GM13976 (cell line): ENCODE data around the gene DXO.
"Not testable (repeated sequence)": the region's sequence is repeated elsewhere in the genome, so short reads cannot be mapped to it uniquely, and the experiment has no call there.

ENCODE experiments used
- DNase-seq: peaks from one replicate; pipeline ENCODE4 v3.0.0; 2012; ENCODE audit warnings: low spot score
- CTCF ChIP-seq: IDR thresholded peaks from 2 replicates; pipeline ENCODE4 v1.5.1; 2012; ENCODE audit warnings: borderline replicate concordance, mild to moderate bottlenecking; ENCODE audit not compliant: insufficient read depth; ENCODE audit errors: extremely low read depth, missing control alignments, control extremely low read depth
- in situ Hi-C: fragments of 300-500 bp; cut with MboI; formaldehyde crosslinking; loops from one replicate; pipeline ENCODE4 v1.12.0; 2022; ENCODE audit warnings: low sequenced_read_pairs, mixed read lengths, inconsistent platforms; ENCODE audit not compliant: unreplicated experiment

DXO gene

GRCh38 chr6:31935021-31935420 lies 36.9 kb downstream of the DXO start:
- no peak for TF ChIP-seq CTCF
- in situ Hi-C loops = no loop called here
- no peak for DNase-seq

GRCh38 chr6:31933537-31933936 lies 38.4 kb downstream of the DXO start:
- TF ChIP-seq CTCF = no peak
- no peak for DNase-seq
- in situ Hi-C loops = no loop called here

DNA sequence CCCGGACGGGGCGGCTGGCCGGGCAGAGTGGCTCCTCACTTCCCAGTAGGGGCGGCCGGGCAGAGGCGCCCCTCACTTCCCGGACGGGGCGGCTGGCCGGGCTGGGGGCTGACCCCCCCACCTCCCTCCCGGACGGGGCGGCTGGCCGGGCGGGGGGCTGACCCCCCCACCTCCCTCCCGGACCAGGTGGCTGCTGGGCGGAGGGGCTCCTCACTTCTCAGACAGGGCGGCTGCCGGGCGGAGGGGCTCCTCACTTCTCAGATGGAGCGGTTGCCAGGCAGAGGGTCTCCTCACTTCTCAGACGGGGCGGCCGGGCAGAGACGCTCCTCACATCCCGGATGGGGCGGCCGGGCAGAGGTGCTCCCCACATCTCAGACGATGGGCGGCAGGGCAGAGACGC lies 39.8 kb downstream of the DXO start:
- DNase-seq, in situ Hi-C loops: not testable (repeated sequence)

- no peak for TF ChIP-seq CTCF
- DNase-seq = no peak
- in situ Hi-C loops = no loop called here
These were observed 41.0 kb downstream of the DXO start for GRCh38 chr6:31930962-31931361.

DNA sequence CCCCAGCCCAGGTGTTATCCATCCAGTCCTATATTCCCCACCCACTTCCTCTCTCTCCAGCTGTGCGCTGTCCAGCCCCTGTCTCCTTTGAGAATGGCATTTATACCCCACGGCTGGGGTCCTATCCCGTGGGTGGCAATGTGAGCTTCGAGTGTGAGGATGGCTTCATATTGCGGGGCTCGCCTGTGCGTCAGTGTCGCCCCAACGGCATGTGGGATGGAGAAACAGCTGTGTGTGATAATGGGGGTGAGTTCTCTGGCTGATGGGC lies 43.3 kb downstream of the DXO start:
- in situ Hi-C loops = no loop called here
- no peak for TF ChIP-seq CTCF
- no peak for DNase-seq

DNA sequence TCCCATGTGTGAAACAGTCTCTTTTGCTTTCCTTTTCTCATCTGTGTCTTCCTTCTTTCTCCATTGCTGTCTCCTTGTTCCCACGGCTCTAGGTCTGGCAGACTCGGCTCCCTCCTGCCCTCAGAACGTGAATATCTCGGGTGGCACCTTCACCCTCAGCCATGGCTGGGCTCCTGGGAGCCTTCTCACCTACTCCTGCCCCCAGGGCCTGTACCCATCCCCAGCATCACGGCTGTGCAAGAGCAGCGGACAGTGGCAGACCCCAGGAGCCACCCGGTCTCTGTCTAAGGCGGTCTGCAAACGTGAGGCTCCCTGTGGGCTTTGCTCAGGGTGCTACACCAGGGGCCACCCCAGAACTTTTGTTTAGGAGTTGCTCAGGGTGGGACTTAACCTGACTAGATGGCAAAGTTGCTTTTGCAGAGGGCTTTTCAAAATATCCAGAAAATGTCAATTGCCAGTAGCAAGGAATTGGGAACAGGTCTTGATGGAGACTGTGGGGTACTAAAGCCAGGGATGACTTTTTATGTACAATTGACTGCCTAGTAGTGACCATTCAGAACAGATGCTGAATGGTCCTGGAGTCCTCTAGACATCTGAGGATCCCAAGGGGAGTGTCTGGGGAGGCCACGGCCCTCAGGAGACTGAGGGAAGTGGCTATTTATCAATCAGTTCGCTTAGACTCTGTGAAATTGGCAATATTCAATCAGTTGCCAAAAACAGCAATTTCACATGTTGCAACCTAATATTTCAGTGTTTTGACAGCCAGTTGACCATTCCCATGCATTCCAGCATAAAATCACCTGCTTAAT lies 43.9 kb downstream of the DXO start:
- no peak for TF ChIP-seq CTCF
- in situ Hi-C loops = no loop called here
- DNase-seq = no peak

- no peak for TF ChIP-seq CTCF
- in situ Hi-C loops = no loop called here
- DNase-seq = no peak
These were observed 44.6 kb downstream of the DXO start, which contains the start of gene C2 for GRCh38 chr6:31927242-31927862. Gene C2 (plus strand): TSS chr6:31927717. CDS start chr6:31927753, 36 bp downstream.
